ENCODE results near the gene KRCC1.

DNA sequence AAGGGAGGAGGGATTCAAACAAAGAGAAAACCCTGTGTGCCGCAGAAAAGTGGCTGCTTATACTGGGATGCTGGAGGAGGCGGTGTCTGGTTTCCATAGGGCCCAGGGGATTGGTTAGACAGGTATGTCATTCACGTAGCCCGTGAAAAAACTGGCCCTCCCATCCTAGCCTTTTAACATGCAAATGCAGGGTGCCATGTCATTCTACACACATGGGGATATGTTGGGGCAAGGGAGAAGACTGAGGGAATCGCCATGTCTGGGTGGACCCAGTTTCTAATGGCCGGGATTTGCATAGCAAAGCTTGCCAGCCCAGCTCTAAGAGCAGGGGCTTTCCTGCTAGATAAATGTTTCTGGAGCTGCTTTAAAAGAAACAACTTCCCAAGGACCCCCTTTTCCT lies 31.1 kb downstream of the KRCC1 start:
- TF ChIP-seq, protein P1, sequence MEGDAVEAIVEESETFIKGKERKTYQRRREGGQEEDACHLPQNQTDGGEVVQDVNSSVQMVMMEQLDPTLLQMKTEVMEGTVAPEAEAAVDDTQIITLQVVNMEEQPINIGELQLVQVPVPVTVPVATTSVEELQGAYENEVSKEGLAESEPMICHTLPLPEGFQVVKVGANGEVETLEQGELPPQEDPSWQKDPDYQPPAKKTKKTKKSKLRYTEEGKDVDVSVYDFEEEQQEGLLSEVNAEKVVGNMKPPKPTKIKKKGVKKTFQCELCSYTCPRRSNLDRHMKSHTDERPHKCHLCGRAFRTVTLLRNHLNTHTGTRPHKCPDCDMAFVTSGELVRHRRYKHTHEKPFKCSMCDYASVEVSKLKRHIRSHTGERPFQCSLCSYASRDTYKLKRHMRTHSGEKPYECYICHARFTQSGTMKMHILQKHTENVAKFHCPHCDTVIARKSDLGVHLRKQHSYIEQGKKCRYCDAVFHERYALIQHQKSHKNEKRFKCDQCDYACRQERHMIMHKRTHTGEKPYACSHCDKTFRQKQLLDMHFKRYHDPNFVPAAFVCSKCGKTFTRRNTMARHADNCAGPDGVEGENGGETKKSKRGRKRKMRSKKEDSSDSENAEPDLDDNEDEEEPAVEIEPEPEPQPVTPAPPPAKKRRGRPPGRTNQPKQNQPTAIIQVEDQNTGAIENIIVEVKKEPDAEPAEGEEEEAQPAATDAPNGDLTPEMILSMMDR (IDR thresholded peaks at IDR 0.05) = no peak
- TF ChIP-seq POLR2A (IDR thresholded peaks at IDR 0.05) = no peak

Data from stomach (tissue), 4 donors.